Measurements from ENCODE around the gene NECTIN3. TPM values are rescaled to one million over a fixed set of nuclear protein-coding genes. Genes with fewer than 3 reads are reported as not detected.

The NECTIN3 gene
- total and polyA plus RNA-seq, 2 of the 4 experiments (the other 2 are of a cell fraction): 34.7 to 155 TPM

DNA sequence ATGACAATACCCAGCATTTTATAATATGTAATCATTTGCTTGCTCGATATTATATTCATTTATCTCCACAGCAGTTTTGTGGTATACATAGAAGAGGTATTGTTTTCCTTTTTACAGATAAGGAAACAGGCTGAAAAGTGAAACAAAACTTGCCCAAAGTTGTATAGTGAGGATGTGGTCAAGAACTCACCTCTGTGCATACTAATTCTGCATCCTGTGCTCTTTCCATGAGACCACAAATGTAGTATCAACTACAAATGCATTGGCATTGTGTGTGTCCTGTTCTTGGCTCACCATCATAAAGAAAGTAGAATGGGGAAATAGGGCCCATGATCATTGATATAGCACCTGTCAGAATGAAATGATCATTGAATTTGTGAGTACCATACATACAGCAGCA is 167.3 kb downstream of the NECTIN3 start:
- Histone ChIP-seq H2AK9ac (replicated peaks; ENCODE audit: low read depth, low read length, poor library complexity) (no peak overlapping the region), H3K4me3 (ENCODE audit: insufficient read depth, low read depth, low read length) (no peak overlapping the region), H4K5ac (ENCODE audit: low read depth, low read length) (no peak overlapping the region), H2BK15ac (ENCODE audit: low read depth, low read length) (no peak overlapping the region), H2AFZ (replicated peaks; ENCODE audit: low read length, poor library complexity) (no peak overlapping the region), H4K20me1 (ENCODE audit: insufficient read depth, low read length) (no peaks in the 10 kb centered on the region), H3K18ac (ENCODE audit: low read depth, low read length) (no peak overlapping the region), H3K79me1 (ENCODE audit: low read depth in 1 of 2, low read length in 2 of 2) (no peaks in the 10 kb centered on the region), H3K56ac (ENCODE audit: extremely low read depth, insufficient read depth, low read length) (no peak overlapping the region), H4K8ac (ENCODE audit: low read depth in 2 of 2, low read length in 2 of 2) (no peak overlapping the region), H3K4me2 (ENCODE audit: low read depth, low read length) (no peak overlapping the region), H2AK5ac (ENCODE audit: low read depth, low read length) (no peak overlapping the region), H3K9ac (ENCODE audit: low read depth, low read length) (no peak overlapping the region), H3K27me3 (ENCODE audit: control insufficient read depth, insufficient read depth, low read length) (no peaks in the 10 kb centered on the region), H4K91ac (ENCODE audit: insufficient read depth, low read depth, low read length) (no peak overlapping the region), H2BK120ac (ENCODE audit: low read depth, low read length) (no peak overlapping the region), H3K4me1 (ENCODE audit: control insufficient read depth, insufficient read depth, low read length) (no peaks in the 10 kb centered on the region; the same call in 1 of the 2 replicates), H3K14ac (replicated peaks; ENCODE audit: low read depth, low read length) (no peak overlapping the region), H2BK20ac (ENCODE audit: low read depth, low read length) (no peak overlapping the region), H3K27ac (ENCODE audit: insufficient read depth, low read length) (no peak overlapping the region), H3K23ac (ENCODE audit: low read depth, low read length) (no peak overlapping the region), H3K4ac (ENCODE audit: low read depth, low read length) (no peak overlapping the region), H2BK5ac (ENCODE audit: low read depth, low read length, poor library complexity, severe bottlenecking) (no peak overlapping the region), H3K9me1 (ENCODE audit: insufficient read depth, low read length) (peaks cover 5% of the 10 kb centered on the region; the same call in 1 of the 2 replicates), H3K36me3 (ENCODE audit: control insufficient read depth, insufficient read depth, low read length) (no peaks in the 10 kb centered on the region), H3K9me3 (ENCODE audit: control insufficient read depth, insufficient read depth, low read length) (peaks cover 5% of the 10 kb centered on the region)
- intact Hi-C loops (cut with micrococcal nuclease) (no loop called here), dilution Hi-C loops (cut with HindIII; ENCODE audit: low sequenced_read_pairs, unreplicated experiment) (no loop called here), in situ Hi-C loops (cut with MboI; ENCODE audit: low sequenced_read_pairs) (no loop called here)
- POLR2A ChIA-PET (ENCODE audit: unreplicated experiment): no interaction called here
- ATAC-seq (ENCODE audit: low read depth) (no peak), DNase-seq (no peak)
- WGBS, 2 experiments (ENCODE audit: extremely low coverage in 2 of 2, insufficient read length in 1 of 2): no CpG with 5 or more reads among the region's 1 CpG
- CTCF ChIA-PET: no interaction called here
- TF ChIP-seq ELK1 (IDR thresholded peaks at IDR 0.05; ENCODE audit: borderline replicate concordance, low read depth, low read length): no peak
- no peak for TF ChIP-seq MAFK (IDR thresholded peaks at IDR 0.05; ENCODE audit: low read depth, low read length)
- TF ChIP-seq POLR2A (IDR thresholded peaks at IDR 0.05; ENCODE audit: low read depth, low read length): no peak
- no peak for TF ChIP-seq RCOR1 (IDR thresholded peaks at IDR 0.05; ENCODE audit: insufficient replicate concordance, low read length)
- no peak for TF ChIP-seq CEBPB (IDR thresholded peaks at IDR 0.05; ENCODE audit: low read depth, low read length)
- no peak for TF ChIP-seq SMC3 (IDR thresholded peaks at IDR 0.05; ENCODE audit: low read depth, low read length)
- TF ChIP-seq USF2 (IDR thresholded peaks at IDR 0.05; ENCODE audit: low read depth, low read length): no peak
- TF ChIP-seq BHLHE40 (IDR thresholded peaks at IDR 0.05; ENCODE audit: low read depth, low read length): no peak
- TF ChIP-seq RAD21 (IDR thresholded peaks at IDR 0.05; ENCODE audit: low read length): no peak
- TF ChIP-seq MXI1 (IDR thresholded peaks at IDR 0.05; ENCODE audit: borderline replicate concordance, low read depth, low read length): no peak
- no peak for TF ChIP-seq NFE2L2 (IDR thresholded peaks at IDR 0.05; ENCODE audit: low read depth, low read length)
- no peak for TF ChIP-seq CHD1 (IDR thresholded peaks at IDR 0.05; ENCODE audit: low read depth, low read length)
- TF ChIP-seq MAZ (IDR thresholded peaks at IDR 0.05; ENCODE audit: borderline replicate concordance, low read depth, low read length): no peak
- no peak for TF ChIP-seq CTCF (conservative IDR thresholded peaks at IDR 0.05; ENCODE audit: low read depth, low read length)
- no TSS peak for BruUV-seq (replicated peaks)

Measured in IMR-90 (cell line).